Ovary (tissue), 10 donors: ENCODE data around the gene MS4A5. TPM values are rescaled to one million over a fixed set of nuclear protein-coding genes. Genes with fewer than 3 reads are reported as not detected.

Source experiments
- DNase-seq, 5 donors: peaks; one replicate each; pipeline ENCODE4 v3.0.0-alpha.2; 2019 to 2020
- H3K27ac ChIP-seq, 2 donors: fragments of 200-600 bp; one replicate each; pipeline versions ENCODE4 v1.5.1 to v1.8.0; 2019 to 2022
- H3K27me3 ChIP-seq: fragments of 200-600 bp; one replicate; pipeline ENCODE4 v1.8.0; 2022
- H3K36me3 ChIP-seq: fragments of 200-600 bp; sonication (generic); one replicate; pipeline ENCODE4 v1.5.1; 2019
- H3K4me1 ChIP-seq: one replicate; pipeline ENCODE4 v1.8.1; 2013; ENCODE audit warnings: mild to moderate bottlenecking, moderate library complexity; ENCODE audit not compliant: insufficient read depth
- H3K4me3 ChIP-seq: fragments of 200-600 bp; sonication (generic); one replicate; pipeline ENCODE4 v1.5.1; 2017
- H3K9me3 ChIP-seq, 2 donors: fragments of 200-600 bp in 1 of 2; sonication (generic) in 1 of 2; one replicate each; pipeline versions ENCODE4 v1.5.1 to v1.8.1; 2013 to 2019; ENCODE audit warnings: mild to moderate bottlenecking in 1 of 2, moderate library complexity in 1 of 2
- CTCF ChIP-seq, 3 donors: fragments of 450-650 bp in 2 of 3; fragments of 200-600 bp in 1 of 3; IDR thresholded peaks; one replicate each; pipeline versions ENCODE4 v1.5.1 to v1.8.0; 2016 to 2022; ENCODE audit warnings: antibody characterized with exemption in 3 of 3, mild to moderate bottlenecking in 1 of 3
- EP300 ChIP-seq: sonication (generic); formaldehyde crosslinking; IDR thresholded peaks from one replicate; pipeline ENCODE4 v1.6.1; 2017; ENCODE audit warnings: antibody characterized with exemption
- POLR2A ChIP-seq: fragments of 450-650 bp; IDR thresholded peaks from one replicate; pipeline ENCODE4 v1.6.1; 2017; ENCODE audit warnings: antibody characterized with exemption, mild to moderate bottlenecking, moderate library complexity
- WGBS, 3 donors: extraction: QIAGEN DNeasy Blood & Tissue Kit in 1 of 3; methylation state at CpG; one replicate each; pipeline versions ENCODE4 v1.1.5 to v1.1.7; 2013 to 2017; 5-methylcytosine and 5-hydroxymethylcytosine counted together
- intact Hi-C, 4 donors: fragments of 100-400 bp; cut with DNase I; formaldehyde crosslinking; loops; one replicate each; pipeline versions ENCODE4 v1.11.0 to v1.15.1; 2022 to 2023
- long read RNA-seq, 3 donors: library from polyadenylated mRNA in 2 of 3; unstranded in 2 of 3; transcript quantifications; one replicate each; pipeline ENCODE4 v2.0.0 and lab custom pipeline, GENCODE V29; 2021 to 2026
- polyA plus RNA-seq, 2 donors: library from polyadenylated mRNA; stranded (reverse); fragments of 200-250 nt in 1 of 2; fragments of 350-450 nt in 1 of 2; fragmentation: Illumina TruSeq in 1 of 2; extraction: RNeasy Lipid Tissue Mini Kit (QIAGEN cat#74804) in 1 of 2; gene quantifications; one replicate each; pipeline ENCODE4 v1.2.3, GENCODE V29; 2013 to 2014
- total RNA-seq, 7 donors: library from RNA; depleted of rRNA in 2 of 7; stranded (reverse); fragments of >200 nt in 2 of 7; fragmentation: NEBNext Ultra II Directional in 3 of 7; extraction: Animal tissue kit (Norgen Biotek cat#: 25700) in 3 of 7; gene quantifications; one replicate each; pipeline versions ENCODE4 v1.1.0 to v1.2.4, GENCODE V29; 2016 to 2023
- donor health status: DM: no; HTN: no; CAD: no; lungs with moderate emphysema.
- donor health status: DM: no; HTN: no; CAD: no.
- donor health status: Bipolar disorder and iron deficiency.
- donor health status: DM: yes; HTN: yes; CAD: no.
- donor health status: DM: no; HTN: no; CAD: no.
- donor health status: DM: yes; HTN: yes; CAD: no.

MS4A5 gene, protein sequence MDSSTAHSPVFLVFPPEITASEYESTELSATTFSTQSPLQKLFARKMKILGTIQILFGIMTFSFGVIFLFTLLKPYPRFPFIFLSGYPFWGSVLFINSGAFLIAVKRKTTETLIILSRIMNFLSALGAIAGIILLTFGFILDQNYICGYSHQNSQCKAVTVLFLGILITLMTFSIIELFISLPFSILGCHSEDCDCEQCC
- total RNA-seq, result not detected
- polyA plus RNA-seq, result not detected
- long read RNA-seq, donor 1, result 0 reads
- long read RNA-seq, donor 2, result 0 reads
- long read RNA-seq, donor 3, result 0 reads

GRCh38 chr11:60429272-60429671, at the start of gene MS4A5:
TSS of gene MS4A5 (plus strand) at chr11:60429572. CDS start at chr11:60429675, 103 bp downstream.
- TF ChIP-seq POLR2A (no peak), EP300 (no peak), CTCF (IDR thresholded peaks at IDR 0.05) (no peak)
- Histone ChIP-seq H3K36me3 (no peaks in the 10 kb centered on the region), H3K4me3 (no peak within 1 kb of the TSS), H3K27ac (no peak within 1 kb of the TSS), H3K4me1 (no peaks in the 10 kb centered on the region), H3K27me3 (no peaks in the 10 kb centered on the region), H3K9me3 (no peaks in the 10 kb centered on the region)
- 95 to 98% (median 96%) methylated on average over 5 of the region's 5 CpGs for WGBS, 3 donors
- no peak for DNase-seq
- intact Hi-C loops, result no loop called here

DNA sequence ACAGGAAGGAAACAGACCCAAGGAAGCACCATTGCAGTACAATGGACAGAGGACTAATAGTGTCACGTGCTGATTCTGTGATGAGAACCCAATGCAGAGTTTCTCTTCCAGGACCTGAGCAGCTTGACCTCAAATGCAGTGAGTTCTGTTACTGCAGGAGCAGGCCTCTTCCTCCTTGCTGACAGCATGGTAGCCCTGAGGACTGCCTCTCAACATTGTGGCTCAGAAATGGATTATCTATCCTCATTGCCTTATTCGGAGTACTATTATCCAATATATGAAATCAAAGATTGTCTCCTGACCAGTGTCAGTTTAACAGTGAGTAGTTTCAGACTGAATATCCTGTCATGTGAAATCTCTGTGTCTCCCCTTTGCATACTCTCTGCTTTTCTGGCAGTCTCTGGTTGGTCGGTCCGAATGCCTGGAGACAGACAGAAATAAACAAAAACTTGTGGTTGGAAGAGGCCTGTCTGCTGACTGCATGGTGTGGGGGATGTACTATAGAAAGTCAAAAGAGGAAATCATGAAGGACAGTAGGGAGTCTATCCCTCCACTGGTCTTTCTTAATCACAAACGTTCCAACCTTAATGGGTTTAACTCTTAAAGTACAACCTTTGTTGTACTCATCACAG, 40.0 kb upstream of the MS4A5 start:
- no peak overlapping the region for H3K4me3 ChIP-seq
- no peak for DNase-seq
- no peak for TF ChIP-seq CTCF (IDR thresholded peaks at IDR 0.05)
- no peak for TF ChIP-seq POLR2A
- TF ChIP-seq EP300, result no peak
- intact Hi-C loops, result no loop called here
- no peaks in the 10 kb centered on the region for H3K36me3 ChIP-seq
- no peaks in the 10 kb centered on the region for H3K4me1 ChIP-seq
- no peaks in the 10 kb centered on the region for H3K9me3 ChIP-seq
- no peaks in the 10 kb centered on the region for H3K27me3 ChIP-seq
- H3K27ac ChIP-seq, result no peak overlapping the region
- 30 to 45% (median 43%) methylated on average over 5 of the region's 5 CpGs for WGBS, 3 donors

DNA sequence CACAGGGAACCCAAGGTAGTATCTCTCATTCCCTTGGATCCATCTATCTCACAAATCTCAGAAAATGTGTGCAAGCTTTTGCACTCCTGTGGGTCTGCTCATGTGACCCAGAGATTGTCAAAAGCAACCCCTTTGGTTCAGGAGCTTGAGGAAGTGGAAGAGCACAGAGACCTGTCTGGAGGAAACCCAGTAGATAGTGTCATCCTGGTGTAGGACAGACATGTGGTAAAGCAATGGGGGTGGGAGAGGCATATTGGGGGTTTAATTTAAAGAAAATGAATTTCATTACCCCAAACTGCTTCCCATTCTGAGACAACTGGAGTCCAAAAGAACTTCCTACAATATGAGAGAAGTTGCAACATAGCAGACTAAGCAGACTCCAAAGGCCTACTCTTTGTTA, 39.0 kb upstream of the MS4A5 start:
- intact Hi-C loops, result no loop called here
- Histone ChIP-seq H3K9me3 (no peaks in the 10 kb centered on the region), H3K36me3 (no peaks in the 10 kb centered on the region), H3K27ac (no peak overlapping the region), H3K4me3 (no peak overlapping the region), H3K27me3 (no peaks in the 10 kb centered on the region), H3K4me1 (no peaks in the 10 kb centered on the region)
- no peak for DNase-seq
- no peak for TF ChIP-seq EP300
- no peak for TF ChIP-seq CTCF (IDR thresholded peaks at IDR 0.05)
- no peak for TF ChIP-seq POLR2A

DNA sequence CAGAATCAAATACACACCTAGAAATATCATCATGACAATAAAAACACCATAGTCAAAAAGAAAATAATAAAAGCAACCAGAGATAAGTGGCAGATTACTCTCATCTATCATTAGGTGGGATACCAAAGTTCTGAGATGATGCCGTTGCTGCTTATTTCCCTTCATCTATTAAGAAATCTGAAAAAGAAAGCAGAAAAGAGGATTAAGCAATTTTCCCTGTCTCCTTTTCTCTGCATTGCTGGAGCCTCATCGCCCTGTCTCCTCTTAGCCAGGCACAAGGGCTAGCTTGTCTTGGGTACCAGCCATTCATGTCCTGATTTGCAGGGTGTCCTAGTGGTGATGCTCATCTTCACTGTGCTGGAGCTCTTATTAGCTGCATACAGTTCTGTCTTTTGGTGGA, 37.0 kb upstream of the MS4A5 start:
- Histone ChIP-seq H3K4me1 (no peaks in the 10 kb centered on the region), H3K9me3 (no peaks in the 10 kb centered on the region), H3K36me3 (no peaks in the 10 kb centered on the region), H3K27ac (no peak overlapping the region), H3K4me3 (no peak overlapping the region), H3K27me3 (no peaks in the 10 kb centered on the region)
- no peak for TF ChIP-seq CTCF (IDR thresholded peaks at IDR 0.05)
- TF ChIP-seq EP300, result no peak
- no peak for TF ChIP-seq POLR2A
- intact Hi-C loops, result no loop called here
- 77 to 86% (median 83%) methylated on average over 2 of the region's 2 CpGs for WGBS, 3 donors
- no peak for DNase-seq
